Kidney (tissue), 22 donors: ENCODE measurements around the gene ARL8A. TPM values are rescaled to one million over a fixed set of nuclear protein-coding genes. Genes with fewer than 3 reads are reported as not detected.

Experiments used
- DNase-seq, 5 donors: peaks; one replicate each; pipeline ENCODE4 v3.0.0-alpha.2; 2013 to 2020
- FAIRE-seq: peaks from 2 replicates; lab custom pipeline; 2012; peaks lifted over from hg19 to GRCh38; lab: Jason Lieb, UNC
- H3K27ac ChIP-seq, 2 donors: one replicate each; pipeline ENCODE4 v1.7.0; 2013; ENCODE audit warnings: low read depth in 2 of 2, low read length in 2 of 2, inconsistent platforms in 1 of 2
- H3K27me3 ChIP-seq: one replicate; pipeline ENCODE4 v1.7.1; 2013; ENCODE audit warnings: low read length, inconsistent platforms; ENCODE audit not compliant: control insufficient read depth, insufficient read depth
- H3K36me3 ChIP-seq, 3 donors: one replicate each; pipeline versions ENCODE4 v1.7.0 to v1.7.1; 2013; ENCODE audit warnings: low read length in 3 of 3, control low read depth in 1 of 3, inconsistent platforms in 1 of 3; ENCODE audit not compliant: insufficient read depth in 3 of 3, control insufficient read depth in 2 of 3
- H3K4me1 ChIP-seq, 3 donors: one replicate each; pipeline versions ENCODE4 v1.7.0 to v1.7.1; 2013; ENCODE audit warnings: low read length in 3 of 3, inconsistent platforms in 1 of 3, low read depth in 1 of 3; ENCODE audit not compliant: control insufficient read depth in 2 of 3, insufficient read depth in 2 of 3
- H3K4me3 ChIP-seq, 3 donors: one replicate each; pipeline versions ENCODE4 v1.7.0 to v1.8.1; 2013; ENCODE audit warnings: low read length in 3 of 3, control low read depth in 1 of 3, inconsistent platforms in 1 of 3
- H3K9ac ChIP-seq, 3 donors: one replicate each; pipeline versions ENCODE4 v1.7.0 to v1.7.1; 2013; ENCODE audit warnings: low read length in 3 of 3, control low read depth in 1 of 3, inconsistent platforms in 1 of 3
- H3K9me3 ChIP-seq, 3 donors: one replicate each; pipeline versions ENCODE4 v1.7.0 to v1.7.1; 2013; ENCODE audit warnings: low read length in 3 of 3, control low read depth in 1 of 3, inconsistent platforms in 1 of 3; ENCODE audit not compliant: control insufficient read depth in 2 of 3, insufficient read depth in 1 of 3
- intact Hi-C: fragments of 100-400 bp; cut with DNase I; formaldehyde crosslinking; loops from one replicate; pipeline ENCODE4 v1.11.1; 2022
- long read RNA-seq, 10 donors: library from polyadenylated mRNA in 1 of 10; unstranded in 1 of 10; transcript quantifications; one replicate each; pipeline ENCODE4 v2.0.0 and lab custom pipeline, GENCODE V29; 2021 to 2026
- polyA plus RNA-seq: library from polyadenylated mRNA; stranded (reverse); fragments of 350-450 nt; fragmentation: Illumina TruSeq; extraction: RNeasy Lipid Tissue Mini Kit (QIAGEN cat#74804); gene quantifications from one replicate; pipeline ENCODE4 v1.2.3, GENCODE V29; 2014; ENCODE audit warnings: low read depth, low replicate concordance; ENCODE audit not compliant: insufficient read depth
- total RNA-seq: library from RNA; stranded (reverse); fragmentation: NEBNext Ultra II Directional; extraction: Animal tissue kit (Norgen Biotek cat#: 25700); gene quantifications from one replicate; pipeline ENCODE4 v1.2.1, GENCODE V29; 2021
- TF ChIP-seq, protein P1 (sequence below): IDR thresholded peaks from 3 replicates; pipeline ENCODE4 v1.5.1; 2012; ENCODE audit warnings: mild to moderate bottlenecking, moderate library complexity, borderline replicate concordance; ENCODE audit not compliant: insufficient read depth; ENCODE audit errors: extremely low read depth
- donor health status: control.
- donor health status: control.
- donor health status: control.
- donor health status: control.
- donor health status: control.
- donor health status: DM: yes; HTN: yes; CAD: no.
- donor health status: Normal renal cell carcinoma (clear cell type).

The ARL8A gene
- total RNA-seq (72.2 TPM), polyA plus RNA-seq (60.8 TPM)
- long read RNA-seq, donor 1, transcript ARL8A-201 (7 exons, 1,793 nt): major isoform, 16 of 38 reads
- long read RNA-seq, donor 1, partial matches to known transcripts: 22 of 38 reads
- long read RNA-seq, donor 1, other reads (novel, unspliced or antisense): 0 of 38 reads
- long read RNA-seq, donor 2, transcript ARL8A-201 (7 exons, 1,793 nt): major isoform, 16 of 16 reads
- long read RNA-seq, donor 2, partial matches to known transcripts: 0 of 16 reads
- long read RNA-seq, donor 2, other reads (novel, unspliced or antisense): 0 of 16 reads
- long read RNA-seq, donor 3, transcript ARL8A-201 (7 exons, 1,793 nt): major isoform, 13 of 15 reads
- long read RNA-seq, donor 3, partial matches to known transcripts: 0 of 15 reads
- long read RNA-seq, donor 3, other reads (novel, unspliced or antisense): 0 of 15 reads
- long read RNA-seq, donor 4, transcript ARL8A-201 (7 exons, 1,793 nt): major isoform, 22 of 24 reads
- long read RNA-seq, donor 4, partial matches to known transcripts: 0 of 24 reads
- long read RNA-seq, donor 4, other reads (novel, unspliced or antisense): 0 of 24 reads
- long read RNA-seq, donor 5, partial matches to known transcripts: 0 of 1 reads
- long read RNA-seq, donor 5, other reads (novel, unspliced or antisense): 0 of 1 reads
- long read RNA-seq, donor 6, transcript ARL8A-201 (7 exons, 1,793 nt): major isoform, 12 of 13 reads
- long read RNA-seq, donor 6, partial matches to known transcripts: 0 of 13 reads
- long read RNA-seq, donor 6, other reads (novel, unspliced or antisense): 0 of 13 reads
- long read RNA-seq, donor 7, transcript ARL8A-201 (7 exons, 1,793 nt): major isoform, 34 of 51 reads
- long read RNA-seq, donor 7, partial matches to known transcripts: 0 of 51 reads
- long read RNA-seq, donor 7, other reads (novel, unspliced or antisense): 14 of 51 reads
- long read RNA-seq, donor 8, transcript ARL8A-201 (7 exons, 1,793 nt): major isoform, 20 of 20 reads
- long read RNA-seq, donor 8, partial matches to known transcripts: 0 of 20 reads
- long read RNA-seq, donor 8, other reads (novel, unspliced or antisense): 0 of 20 reads
- long read RNA-seq, donor 9, transcript ARL8A-201 (7 exons, 1,793 nt): major isoform, 9 of 9 reads
- long read RNA-seq, donor 9, partial matches to known transcripts: 0 of 9 reads
- long read RNA-seq, donor 9, other reads (novel, unspliced or antisense): 0 of 9 reads
- long read RNA-seq, donor 10, transcript ARL8A-201 (7 exons, 1,793 nt): major isoform, 9 of 10 reads
- long read RNA-seq, donor 10, partial matches to known transcripts: 0 of 10 reads
- long read RNA-seq, donor 10, other reads (novel, unspliced or antisense): 0 of 10 reads

DNA sequence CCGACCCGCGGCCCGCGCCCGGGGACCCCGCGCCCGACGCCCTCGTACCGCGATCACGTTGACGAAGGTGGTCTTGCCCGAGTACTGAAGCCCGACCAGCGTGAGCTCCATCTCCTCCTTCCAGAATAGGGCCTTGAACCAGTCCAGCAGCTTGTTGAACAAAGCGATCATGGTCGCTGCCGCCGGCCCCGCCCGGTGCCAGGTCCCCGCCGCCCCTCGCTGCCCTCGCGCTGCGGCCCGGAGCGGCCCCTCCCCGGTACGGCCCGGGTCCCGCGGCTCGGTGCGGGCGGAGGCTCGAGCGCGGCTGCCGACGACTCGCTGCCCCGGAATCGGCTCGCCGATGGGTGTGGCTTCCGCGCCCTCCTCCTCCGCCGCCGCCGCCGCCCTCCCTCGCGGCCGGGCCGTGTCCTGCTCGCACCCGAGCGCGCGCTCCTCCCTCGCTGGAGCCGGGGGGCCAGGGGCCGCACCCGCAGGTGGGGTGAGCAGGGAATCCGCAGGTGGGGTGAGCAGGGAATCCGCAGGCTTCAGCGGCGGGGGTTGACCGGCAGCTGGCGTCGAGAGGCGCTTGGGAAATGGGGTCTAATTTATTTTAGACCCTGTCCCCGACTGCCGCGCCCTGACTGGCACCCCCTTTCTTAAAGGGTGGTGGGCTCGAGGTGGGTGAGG lies at the start of gene ARL8A:
ARL8A (minus strand) TSS at position 336 of the 666 bp plus-strand sequence; CDS start at position 171, 165 bp downstream.
- peaks cover 0 to 12% (median 7%) of the 10 kb centered on the region in 3 donors for H3K4me1 ChIP-seq
- no peaks in the 10 kb centered on the region for H3K27me3 ChIP-seq
- no peak for FAIRE-seq
- no peaks in the 10 kb centered on the region for H3K36me3 ChIP-seq
- intact Hi-C loops: no loop called here
- peak within 1 kb of the TSS; percentile 68 to 87 for H3K27ac ChIP-seq
- TF ChIP-seq, protein P1, sequence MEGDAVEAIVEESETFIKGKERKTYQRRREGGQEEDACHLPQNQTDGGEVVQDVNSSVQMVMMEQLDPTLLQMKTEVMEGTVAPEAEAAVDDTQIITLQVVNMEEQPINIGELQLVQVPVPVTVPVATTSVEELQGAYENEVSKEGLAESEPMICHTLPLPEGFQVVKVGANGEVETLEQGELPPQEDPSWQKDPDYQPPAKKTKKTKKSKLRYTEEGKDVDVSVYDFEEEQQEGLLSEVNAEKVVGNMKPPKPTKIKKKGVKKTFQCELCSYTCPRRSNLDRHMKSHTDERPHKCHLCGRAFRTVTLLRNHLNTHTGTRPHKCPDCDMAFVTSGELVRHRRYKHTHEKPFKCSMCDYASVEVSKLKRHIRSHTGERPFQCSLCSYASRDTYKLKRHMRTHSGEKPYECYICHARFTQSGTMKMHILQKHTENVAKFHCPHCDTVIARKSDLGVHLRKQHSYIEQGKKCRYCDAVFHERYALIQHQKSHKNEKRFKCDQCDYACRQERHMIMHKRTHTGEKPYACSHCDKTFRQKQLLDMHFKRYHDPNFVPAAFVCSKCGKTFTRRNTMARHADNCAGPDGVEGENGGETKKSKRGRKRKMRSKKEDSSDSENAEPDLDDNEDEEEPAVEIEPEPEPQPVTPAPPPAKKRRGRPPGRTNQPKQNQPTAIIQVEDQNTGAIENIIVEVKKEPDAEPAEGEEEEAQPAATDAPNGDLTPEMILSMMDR: no peak
- DNase-seq: peak; percentile 71 to 93 (median 79)
- peak within 1 kb of the TSS; percentile 57 to 91 (median 88) for H3K9ac ChIP-seq
- peak within 1 kb of the TSS; percentile 77 to 85 (median 81) for H3K4me3 ChIP-seq
- no peaks in the 10 kb centered on the region for H3K9me3 ChIP-seq

DNA sequence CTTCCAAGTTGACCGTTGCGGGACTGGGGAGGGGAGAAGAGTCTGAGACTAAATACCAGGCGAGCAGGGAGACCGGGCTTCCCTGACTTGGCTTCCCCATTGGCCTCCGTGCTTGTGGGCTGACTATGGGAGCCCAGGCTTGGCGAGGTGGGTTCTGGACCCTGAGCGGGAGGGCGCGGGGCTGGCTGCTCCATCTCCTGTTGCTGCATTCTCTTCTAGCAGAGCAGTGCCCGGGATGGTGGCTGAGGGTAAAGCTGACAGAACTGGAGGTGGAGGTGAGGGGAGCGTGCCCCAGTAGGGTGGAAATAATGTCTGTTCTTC lies 49.8 kb upstream of the ARL8A start:
- Histone ChIP-seq H3K36me3 (no peaks in the 10 kb centered on the region), H3K27ac (no peak overlapping the region), H3K9me3 (no peaks in the 10 kb centered on the region), H3K9ac (no peak overlapping the region), H3K4me3 (no peak overlapping the region), H3K4me1 (peaks cover 0 to 3% (median 0%) of the 10 kb centered on the region in 3 donors), H3K27me3 (peaks cover 4% of the 10 kb centered on the region)
- TF ChIP-seq, protein P1: no peak
- no peak for FAIRE-seq
- peak in 1 of 5 donors; percentile 60 for DNase-seq
- intact Hi-C loops: no loop called here
